ENCODE results near the gene SNX30. TPM values are rescaled to one million over a fixed set of nuclear protein-coding genes. Genes with fewer than 3 reads are reported as not detected.

The SNX30 gene
- total RNA-seq, 2 donors from 2014 or later, result 7.7 to 9.3 TPM

GRCh38 chr9:112777914-112778313 lies 27.4 kb downstream of the SNX30 start:
- no peaks in the 10 kb centered on the region for H3K9me3 ChIP-seq (ENCODE audit: control insufficient read depth, low read length, poor library complexity, severe bottlenecking)
- ATAC-seq, result no peak
- H3K36me3 Mint-ChIP-seq (ENCODE audit: low read depth), result no peaks in the 10 kb centered on the region
- no peaks in the 10 kb centered on the region for H3K27me3 Mint-ChIP-seq
- DNase-seq, result no peak
- H3K4me1 Mint-ChIP-seq, result peaks cover 37% of the 10 kb centered on the region
- H3K4me3 Mint-ChIP-seq, result no peak overlapping the region
- H3K27ac Mint-ChIP-seq, result no peak overlapping the region

- H3K4me1 Mint-ChIP-seq, result peaks cover 39% of the 10 kb centered on the region
- ATAC-seq (no peak), DNase-seq (no peak)
- H3K27me3 Mint-ChIP-seq, result no peaks in the 10 kb centered on the region
- no peak overlapping the region for H3K27ac Mint-ChIP-seq
- no peak overlapping the region for H3K4me3 Mint-ChIP-seq
- H3K9me3 ChIP-seq (ENCODE audit: control insufficient read depth, low read length, poor library complexity, severe bottlenecking), result no peaks in the 10 kb centered on the region
- H3K36me3 Mint-ChIP-seq (ENCODE audit: low read depth), result no peaks in the 10 kb centered on the region
Measured at GRCh38 chr9:112780450-112781036, 30.0 kb downstream of the SNX30 start.

- Mint-ChIP-seq H3K4me3 (no peak overlapping the region), H3K4me1 (peaks cover 43% of the 10 kb centered on the region), H3K36me3 (ENCODE audit: low read depth) (peaks cover 4% of the 10 kb centered on the region), H3K27ac (peak overlapping the region; percentile 16), H3K27me3 (no peaks in the 10 kb centered on the region)
- DNase-seq (no peak), ATAC-seq (no peak)
- no peaks in the 10 kb centered on the region for H3K9me3 ChIP-seq (ENCODE audit: control insufficient read depth, low read length, poor library complexity, severe bottlenecking)
Measured at GRCh38 chr9:112782218-112782617, 31.7 kb downstream of the SNX30 start.

- H3K9me3 ChIP-seq (ENCODE audit: control insufficient read depth, low read length, poor library complexity, severe bottlenecking), result no peaks in the 10 kb centered on the region
- Mint-ChIP-seq H3K27ac (no peak overlapping the region), H3K36me3 (ENCODE audit: low read depth) (peaks cover 4% of the 10 kb centered on the region), H3K4me1 (peaks cover 44% of the 10 kb centered on the region), H3K27me3 (no peaks in the 10 kb centered on the region), H3K4me3 (peak overlapping the region; percentile 31)
- ATAC-seq, result no peak
- DNase-seq, result no peak
Measured at GRCh38 chr9:112783551-112783954, 33.0 kb downstream of the SNX30 start.

- no peaks in the 10 kb centered on the region for H3K27me3 Mint-ChIP-seq
- H3K4me3 Mint-ChIP-seq, result no peak overlapping the region
- peaks cover 39% of the 10 kb centered on the region for H3K4me1 Mint-ChIP-seq
- H3K9me3 ChIP-seq (ENCODE audit: control insufficient read depth, low read length, poor library complexity, severe bottlenecking), result no peaks in the 10 kb centered on the region
- no peak for DNase-seq
- peak overlapping the region; percentile 77 for H3K27ac Mint-ChIP-seq
- H3K36me3 Mint-ChIP-seq (ENCODE audit: low read depth), result peaks cover 4% of the 10 kb centered on the region
- no peak for ATAC-seq
Measured at GRCh38 chr9:112784020-112784785, 33.6 kb downstream of the SNX30 start.

GRCh38 chr9:112785986-112786385 lies 35.4 kb downstream of the SNX30 start:
- Mint-ChIP-seq H3K4me1 (peaks cover 44% of the 10 kb centered on the region), H3K36me3 (ENCODE audit: low read depth) (peaks cover 4% of the 10 kb centered on the region), H3K27me3 (no peaks in the 10 kb centered on the region), H3K4me3 (no peak overlapping the region), H3K27ac (peak overlapping the region; percentile 42)
- DNase-seq, result no peak
- no peak for ATAC-seq
- no peaks in the 10 kb centered on the region for H3K9me3 ChIP-seq (ENCODE audit: control insufficient read depth, low read length, poor library complexity, severe bottlenecking)

- H3K9me3 ChIP-seq (ENCODE audit: control insufficient read depth, low read length, poor library complexity, severe bottlenecking), result no peaks in the 10 kb centered on the region
- Mint-ChIP-seq H3K4me1 (peaks cover 43% of the 10 kb centered on the region), H3K4me3 (no peak overlapping the region), H3K27me3 (no peaks in the 10 kb centered on the region), H3K36me3 (ENCODE audit: low read depth) (peaks cover 4% of the 10 kb centered on the region), H3K27ac (peak overlapping the region; percentile 42)
- peak; percentile 21 for ATAC-seq
- no peak for DNase-seq
Measured at GRCh38 chr9:112786829-112787520, 36.4 kb downstream of the SNX30 start.

- H3K9me3 ChIP-seq (ENCODE audit: control insufficient read depth, low read length, poor library complexity, severe bottlenecking), result no peaks in the 10 kb centered on the region
- ATAC-seq (no peak), DNase-seq (no peak)
- H3K36me3 Mint-ChIP-seq (ENCODE audit: low read depth), result peaks cover 4% of the 10 kb centered on the region
- peaks cover 38% of the 10 kb centered on the region for H3K4me1 Mint-ChIP-seq
- no peaks in the 10 kb centered on the region for H3K27me3 Mint-ChIP-seq
- no peak overlapping the region for H3K4me3 Mint-ChIP-seq
- H3K27ac Mint-ChIP-seq, result no peak overlapping the region
Measured at GRCh38 chr9:112787978-112788377, 37.4 kb downstream of the SNX30 start.

GRCh38 chr9:112789473-112789872 lies 38.9 kb downstream of the SNX30 start:
- H3K4me3 Mint-ChIP-seq, result no peak overlapping the region
- peaks cover 4% of the 10 kb centered on the region for H3K36me3 Mint-ChIP-seq (ENCODE audit: low read depth)
- no peaks in the 10 kb centered on the region for H3K27me3 Mint-ChIP-seq
- DNase-seq (no peak), ATAC-seq (no peak)
- no peak overlapping the region for H3K27ac Mint-ChIP-seq
- no peaks in the 10 kb centered on the region for H3K9me3 ChIP-seq (ENCODE audit: control insufficient read depth, low read length, poor library complexity, severe bottlenecking)
- H3K4me1 Mint-ChIP-seq, result peaks cover 34% of the 10 kb centered on the region

- Mint-ChIP-seq H3K36me3 (ENCODE audit: low read depth) (peaks cover 4% of the 10 kb centered on the region), H3K4me1 (peaks cover 31% of the 10 kb centered on the region), H3K27ac (no peak overlapping the region), H3K27me3 (no peaks in the 10 kb centered on the region), H3K4me3 (no peak overlapping the region)
- H3K9me3 ChIP-seq (ENCODE audit: control insufficient read depth, low read length, poor library complexity, severe bottlenecking), result no peaks in the 10 kb centered on the region
- DNase-seq (no peak), ATAC-seq (no peak)
Measured at GRCh38 chr9:112789891-112790774, 39.6 kb downstream of the SNX30 start.

GRCh38 chr9:112792670-112793069 lies 42.1 kb downstream of the SNX30 start:
- Mint-ChIP-seq H3K4me3 (no peak overlapping the region), H3K4me1 (peaks cover 27% of the 10 kb centered on the region), H3K36me3 (ENCODE audit: low read depth) (no peaks in the 10 kb centered on the region), H3K27ac (no peak overlapping the region), H3K27me3 (no peaks in the 10 kb centered on the region)
- ATAC-seq (no peak), DNase-seq (no peak)
- H3K9me3 ChIP-seq (ENCODE audit: control insufficient read depth, low read length, poor library complexity, severe bottlenecking), result no peaks in the 10 kb centered on the region

GRCh38 chr9:112793213-112793810 lies 42.8 kb downstream of the SNX30 start:
- Mint-ChIP-seq H3K27ac (no peak overlapping the region), H3K4me3 (no peak overlapping the region), H3K4me1 (peaks cover 27% of the 10 kb centered on the region), H3K36me3 (ENCODE audit: low read depth) (no peaks in the 10 kb centered on the region), H3K27me3 (no peaks in the 10 kb centered on the region)
- DNase-seq (peak; percentile 41 to 73 (median 49)), ATAC-seq (peak; percentile 95)
- no peaks in the 10 kb centered on the region for H3K9me3 ChIP-seq (ENCODE audit: control insufficient read depth, low read length, poor library complexity, severe bottlenecking)
